ENCODE data around the gene LITAF.

Gene LITAF

GRCh38 chr16:11629071-11630030, 42.6 kb upstream of the LITAF start:
- no peaks in the 10 kb centered on the region for H3K9me3 ChIP-seq (ENCODE audit: control insufficient read depth in 2 of 2, low read length in 2 of 2)
- H3K27me3 ChIP-seq (ENCODE audit: control insufficient read depth in 1 of 2, insufficient read depth in 2 of 2, low read length in 2 of 2) = no peaks in the 10 kb centered on the region
- H3K9ac ChIP-seq (ENCODE audit: low read length in 2 of 2) = no peak overlapping the region
- peaks cover 19% of the 10 kb centered on the region for H3K4me1 ChIP-seq (ENCODE audit: control insufficient read depth, insufficient read depth, low read length)
- H3K27ac ChIP-seq (ENCODE audit: low read length) = peak overlapping the region; percentile 41
- no peak overlapping the region for H3K4me3 ChIP-seq (ENCODE audit: low read length in 2 of 2)
- no peaks in the 10 kb centered on the region for H3K36me3 ChIP-seq (ENCODE audit: control insufficient read depth in 2 of 2, insufficient read depth in 2 of 2, low read length in 2 of 2)

- Histone ChIP-seq H3K27ac (ENCODE audit: low read length) (no peak overlapping the region), H3K4me3 (ENCODE audit: low read length in 2 of 2) (no peak overlapping the region), H3K27me3 (ENCODE audit: control insufficient read depth in 1 of 2, insufficient read depth in 2 of 2, low read length in 2 of 2) (no peaks in the 10 kb centered on the region), H3K4me1 (ENCODE audit: control insufficient read depth, insufficient read depth, low read length) (peaks cover 11% of the 10 kb centered on the region), H3K9me3 (ENCODE audit: control insufficient read depth in 2 of 2, low read length in 2 of 2) (no peaks in the 10 kb centered on the region), H3K36me3 (ENCODE audit: control insufficient read depth in 2 of 2, insufficient read depth in 2 of 2, low read length in 2 of 2) (no peaks in the 10 kb centered on the region), H3K9ac (ENCODE audit: low read length in 2 of 2) (no peak overlapping the region)
Observed at GRCh38 chr16:11627822-11628457, 41.2 kb upstream of the LITAF start.

GRCh38 chr16:11627292-11627663, 40.6 kb upstream of the LITAF start:
- Histone ChIP-seq H3K9ac (ENCODE audit: low read length in 2 of 2) (no peak overlapping the region), H3K27ac (ENCODE audit: low read length) (no peak overlapping the region), H3K4me1 (ENCODE audit: control insufficient read depth, insufficient read depth, low read length) (peaks cover 7% of the 10 kb centered on the region), H3K9me3 (ENCODE audit: control insufficient read depth in 2 of 2, low read length in 2 of 2) (no peaks in the 10 kb centered on the region), H3K4me3 (ENCODE audit: low read length in 2 of 2) (no peak overlapping the region), H3K27me3 (ENCODE audit: control insufficient read depth in 1 of 2, insufficient read depth in 2 of 2, low read length in 2 of 2) (no peaks in the 10 kb centered on the region), H3K36me3 (ENCODE audit: control insufficient read depth in 2 of 2, insufficient read depth in 2 of 2, low read length in 2 of 2) (no peaks in the 10 kb centered on the region)

GRCh38 chr16:11626657-11627291, 40.1 kb upstream of the LITAF start:
- no peak overlapping the region for H3K27ac ChIP-seq (ENCODE audit: low read length)
- peaks cover 11% of the 10 kb centered on the region for H3K4me1 ChIP-seq (ENCODE audit: control insufficient read depth, insufficient read depth, low read length)
- H3K27me3 ChIP-seq (ENCODE audit: control insufficient read depth in 1 of 2, insufficient read depth in 2 of 2, low read length in 2 of 2) = no peaks in the 10 kb centered on the region
- H3K4me3 ChIP-seq (ENCODE audit: low read length in 2 of 2) = no peak overlapping the region
- H3K9ac ChIP-seq (ENCODE audit: low read length in 2 of 2) = no peak overlapping the region
- H3K36me3 ChIP-seq (ENCODE audit: control insufficient read depth in 2 of 2, insufficient read depth in 2 of 2, low read length in 2 of 2) = no peaks in the 10 kb centered on the region
- no peaks in the 10 kb centered on the region for H3K9me3 ChIP-seq (ENCODE audit: control insufficient read depth in 2 of 2, low read length in 2 of 2)

- no peak overlapping the region for H3K27ac ChIP-seq (ENCODE audit: low read length)
- H3K9me3 ChIP-seq (ENCODE audit: control insufficient read depth in 2 of 2, low read length in 2 of 2) = no peaks in the 10 kb centered on the region
- no peaks in the 10 kb centered on the region for H3K36me3 ChIP-seq (ENCODE audit: control insufficient read depth in 2 of 2, insufficient read depth in 2 of 2, low read length in 2 of 2)
- H3K9ac ChIP-seq (ENCODE audit: low read length in 2 of 2) = no peak overlapping the region
- H3K27me3 ChIP-seq (ENCODE audit: control insufficient read depth in 1 of 2, insufficient read depth in 2 of 2, low read length in 2 of 2) = no peaks in the 10 kb centered on the region
- peaks cover 15% of the 10 kb centered on the region for H3K4me1 ChIP-seq (ENCODE audit: control insufficient read depth, insufficient read depth, low read length)
- H3K4me3 ChIP-seq (ENCODE audit: low read length in 2 of 2) = no peak overlapping the region
Observed at GRCh38 chr16:11625769-11626168, 39.0 kb upstream of the LITAF start.

- H3K27ac ChIP-seq (ENCODE audit: low read length) = no peak overlapping the region
- no peaks in the 10 kb centered on the region for H3K27me3 ChIP-seq (ENCODE audit: control insufficient read depth in 1 of 2, insufficient read depth in 2 of 2, low read length in 2 of 2)
- no peak overlapping the region for H3K4me3 ChIP-seq (ENCODE audit: low read length in 2 of 2)
- peaks cover 15% of the 10 kb centered on the region for H3K4me1 ChIP-seq (ENCODE audit: control insufficient read depth, insufficient read depth, low read length)
- H3K9me3 ChIP-seq (ENCODE audit: control insufficient read depth in 2 of 2, low read length in 2 of 2) = no peaks in the 10 kb centered on the region
- no peaks in the 10 kb centered on the region for H3K36me3 ChIP-seq (ENCODE audit: control insufficient read depth in 2 of 2, insufficient read depth in 2 of 2, low read length in 2 of 2)
- no peak overlapping the region for H3K9ac ChIP-seq (ENCODE audit: low read length in 2 of 2)
Observed at GRCh38 chr16:11624636-11625607, 38.2 kb upstream of the LITAF start.

GRCh38 chr16:11624205-11624604, 37.5 kb upstream of the LITAF start:
- Histone ChIP-seq H3K27me3 (ENCODE audit: control insufficient read depth in 1 of 2, insufficient read depth in 2 of 2, low read length in 2 of 2) (no peaks in the 10 kb centered on the region), H3K4me3 (ENCODE audit: low read length in 2 of 2) (no peak overlapping the region), H3K9me3 (ENCODE audit: control insufficient read depth in 2 of 2, low read length in 2 of 2) (no peaks in the 10 kb centered on the region), H3K9ac (ENCODE audit: low read length in 2 of 2) (no peak overlapping the region), H3K27ac (ENCODE audit: low read length) (no peak overlapping the region), H3K36me3 (ENCODE audit: control insufficient read depth in 2 of 2, insufficient read depth in 2 of 2, low read length in 2 of 2) (no peaks in the 10 kb centered on the region), H3K4me1 (ENCODE audit: control insufficient read depth, insufficient read depth, low read length) (peaks cover 12% of the 10 kb centered on the region)

GRCh38 chr16:11621920-11622651, 35.4 kb upstream of the LITAF start:
- Histone ChIP-seq H3K27ac (ENCODE audit: low read length) (peak overlapping the region; percentile 11), H3K4me3 (ENCODE audit: low read length in 2 of 2) (peak overlapping the region; percentile 40 to 62), H3K36me3 (ENCODE audit: control insufficient read depth in 2 of 2, insufficient read depth in 2 of 2, low read length in 2 of 2) (no peaks in the 10 kb centered on the region), H3K27me3 (ENCODE audit: control insufficient read depth in 1 of 2, insufficient read depth in 2 of 2, low read length in 2 of 2) (no peaks in the 10 kb centered on the region), H3K9ac (ENCODE audit: low read length in 2 of 2) (peak overlapping the region in 1 of 2 donors; percentile 47), H3K9me3 (ENCODE audit: control insufficient read depth in 2 of 2, low read length in 2 of 2) (no peaks in the 10 kb centered on the region), H3K4me1 (ENCODE audit: control insufficient read depth, insufficient read depth, low read length) (peaks cover 12% of the 10 kb centered on the region)

- Histone ChIP-seq H3K4me3 (ENCODE audit: low read length in 2 of 2) (peak overlapping the region; percentile 40 to 62), H3K36me3 (ENCODE audit: control insufficient read depth in 2 of 2, insufficient read depth in 2 of 2, low read length in 2 of 2) (no peaks in the 10 kb centered on the region), H3K9ac (ENCODE audit: low read length in 2 of 2) (peak overlapping the region in 1 of 2 donors; percentile 29), H3K9me3 (ENCODE audit: control insufficient read depth in 2 of 2, low read length in 2 of 2) (no peaks in the 10 kb centered on the region), H3K4me1 (ENCODE audit: control insufficient read depth, insufficient read depth, low read length) (peaks cover 12% of the 10 kb centered on the region), H3K27me3 (ENCODE audit: control insufficient read depth in 1 of 2, insufficient read depth in 2 of 2, low read length in 2 of 2) (no peaks in the 10 kb centered on the region), H3K27ac (ENCODE audit: low read length) (no peak overlapping the region)
Observed at GRCh38 chr16:11621539-11621919, 34.8 kb upstream of the LITAF start.

All from stomach smooth muscle (tissue), 2 donors.